PC-9 (cell line): ENCODE results near the gene HES7. TPM values are rescaled to one million over a fixed set of nuclear protein-coding genes. Genes with fewer than 3 reads are reported as not detected.

Source experiments
- BruUV-seq: library from RNA; stranded (reverse); fragments of 400-500 nt; replicated peaks from 2 replicates; lab custom pipeline; 2021; lab: Mats Ljungman, UMichigan
- CTCF ChIA-PET: fragments of 300-600 bp; sonication (Branson Sonifier 250); formaldehyde crosslinking; loops from one replicate; lab custom pipeline; 2022; ENCODE audit warnings: antibody characterized with exemption; lab: Charles Lee
- POLR2A ChIA-PET: fragments of 300-600 bp; sonication (Branson Sonifier 250); formaldehyde crosslinking; loops from one replicate; lab custom pipeline; 2022; ENCODE audit warnings: antibody characterized with exemption; ENCODE audit not compliant: unreplicated experiment; lab: Charles Lee
- DNase-seq, 2 experiments: peaks; one replicate each; pipeline versions ENCODE4 v3.0.0 to v3.0.0-alpha.2; 2015 to 2022; ENCODE audit warnings: mixed read lengths in 1 of 2
- H2AFZ ChIP-seq: fragments of 200-600 bp; sonication (generic); 2 replicates; pipeline ENCODE4 v1.8.1; 2017; ENCODE audit warnings: antibody characterized with exemption
- H3F3A ChIP-seq: fragments of 200-600 bp; sonication (generic); 2 replicates; pipeline ENCODE4 v1.8.1; 2017; ENCODE audit warnings: antibody characterized with exemption, mild to moderate bottlenecking, low read depth; ENCODE audit not compliant: insufficient read depth
- H3K27ac ChIP-seq: fragments of 200-600 bp; sonication (generic); 2 replicates; pipeline ENCODE4 v1.6.1; 2016; ENCODE audit warnings: mixed run types
- H3K27me3 ChIP-seq: fragments of 200-600 bp; sonication (generic); 2 replicates; pipeline ENCODE4 v1.6.1; 2016; ENCODE audit warnings: low read depth, mixed run types; ENCODE audit not compliant: insufficient read depth
- H3K36me3 ChIP-seq: fragments of 200-600 bp; sonication (generic); 2 replicates; pipeline ENCODE4 v1.6.1; 2016; ENCODE audit warnings: low read depth, mixed run types
- H3K4me1 ChIP-seq: fragments of 200-600 bp; sonication (generic); replicated peaks from 2 replicates; pipeline ENCODE4 v1.6.1; 2016; ENCODE audit warnings: mixed run types; ENCODE audit not compliant: insufficient read depth
- H3K4me2 ChIP-seq: fragments of 200-600 bp; sonication (generic); 2 replicates; pipeline ENCODE4 v1.6.1; 2017; ENCODE audit warnings: mixed run types
- H3K4me3 ChIP-seq: fragments of 200-600 bp; sonication (generic); 2 replicates; pipeline ENCODE4 v1.6.1; 2016; ENCODE audit warnings: mixed run types
- H3K79me2 ChIP-seq: fragments of 200-600 bp; sonication (generic); 2 replicates; pipeline ENCODE4 v1.6.1; 2017; ENCODE audit warnings: low read depth, mixed run types
- H3K9me2 ChIP-seq: fragments of 200-600 bp; sonication (generic); 2 replicates; pipeline ENCODE4 v1.8.1; 2017; ENCODE audit warnings: mild to moderate bottlenecking; ENCODE audit not compliant: insufficient read depth
- H3K9me3 ChIP-seq: fragments of 200-600 bp; sonication (generic); 2 replicates; pipeline ENCODE4 v1.8.1; 2016; ENCODE audit warnings: low read depth; ENCODE audit not compliant: insufficient read depth
- H4K20me1 ChIP-seq: fragments of 200-600 bp; sonication (generic); 2 replicates; pipeline ENCODE4 v1.8.1; 2017; ENCODE audit not compliant: insufficient read depth
- CTCF ChIP-seq: fragments of 200-600 bp; sonication (generic); conservative IDR thresholded peaks from 2 replicates; pipeline ENCODE4 v1.6.1; 2017; ENCODE audit warnings: mixed run types, antibody characterized with exemption, mild to moderate bottlenecking, moderate library complexity
- EZH2 ChIP-seq: fragments of 200-600 bp; sonication (generic); IDR thresholded peaks from 2 replicates; pipeline ENCODE4 v1.8.0; 2017; ENCODE audit warnings: antibody characterized with exemption, low read depth
- intact Hi-C: fragments of 100-400 bp; cut with micrococcal nuclease; formaldehyde crosslinking; loops from one replicate; pipeline ENCODE4 v1.10.0; 2022; ENCODE audit not compliant: unreplicated experiment
- total RNA-seq: library from RNA; stranded (reverse); gene quantifications from 2 replicates; pipeline ENCODE4 v1.2.3, GENCODE V29; 2021

Gene HES7
- total RNA-seq, 1 experiment from 2014 or later: 2.6 TPM

- intact Hi-C loops: no loop called here
- Histone ChIP-seq H3K9me3 (no peaks in the 10 kb centered on the region), H3K36me3 (no peaks in the 10 kb centered on the region), H3K9me2 (no peaks in the 10 kb centered on the region), H3K27me3 (no peaks in the 10 kb centered on the region), H3K4me3 (no peak overlapping the region), H3K4me1 (no peaks in the 10 kb centered on the region), H3K79me2 (no peaks in the 10 kb centered on the region), H3F3A (peaks cover 7% of the 10 kb centered on the region; the same call in 1 of the 2 replicates), H2AFZ (no peak overlapping the region), H3K4me2 (no peak overlapping the region), H4K20me1 (no peaks in the 10 kb centered on the region), H3K27ac (no peak overlapping the region)
- BruUV-seq: no TSS peak
- POLR2A ChIA-PET: no interaction called here
- CTCF ChIA-PET: no interaction called here
- no peak for DNase-seq
- TF ChIP-seq CTCF (no peak), EZH2 (no peak)
These were observed 19.1 kb upstream of the HES7 start for GRCh38 chr17:8142887-8143580.

GRCh38 chr17:8142158-8142886 lies 18.4 kb upstream of the HES7 start:
- Histone ChIP-seq H3K27me3 (no peaks in the 10 kb centered on the region), H3K79me2 (no peaks in the 10 kb centered on the region), H3K9me2 (no peaks in the 10 kb centered on the region), H3K4me2 (no peak overlapping the region), H3K4me1 (peaks cover 6% of the 10 kb centered on the region; the same call in 1 of the 2 replicates), H3K27ac (no peak overlapping the region), H4K20me1 (no peaks in the 10 kb centered on the region), H3F3A (peaks cover 12% of the 10 kb centered on the region; the same call in 1 of the 2 replicates), H3K9me3 (no peaks in the 10 kb centered on the region), H3K36me3 (no peaks in the 10 kb centered on the region), H2AFZ (no peak overlapping the region), H3K4me3 (no peak overlapping the region)
- intact Hi-C loops: no loop called here
- BruUV-seq: no TSS peak
- CTCF ChIA-PET: no interaction called here
- TF ChIP-seq EZH2 (no peak), CTCF (no peak)
- DNase-seq: no peak
- POLR2A ChIA-PET: no interaction called here

- peaks cover 12% of the 10 kb centered on the region; the same call in 1 of the 2 replicates for H3F3A ChIP-seq
- ChIA-PET POLR2A (no interaction called here), CTCF (no interaction called here)
- H2AFZ ChIP-seq: no peak overlapping the region
- H3K9me2 ChIP-seq: no peaks in the 10 kb centered on the region
- TF ChIP-seq CTCF (no peak), EZH2 (no peak)
- no peak overlapping the region for H3K4me3 ChIP-seq
- intact Hi-C loops: no loop called here
- H3K4me1 ChIP-seq: peaks cover 8% of the 10 kb centered on the region; the same call in 1 of the 2 replicates
- no peaks in the 10 kb centered on the region for H3K27me3 ChIP-seq
- no peak overlapping the region for H3K27ac ChIP-seq
- no peaks in the 10 kb centered on the region for H3K9me3 ChIP-seq
- H3K79me2 ChIP-seq: no peaks in the 10 kb centered on the region
- no peaks in the 10 kb centered on the region for H4K20me1 ChIP-seq
- BruUV-seq: no TSS peak
- no peak for DNase-seq
- no peak overlapping the region for H3K4me2 ChIP-seq
- no peaks in the 10 kb centered on the region for H3K36me3 ChIP-seq
These were observed 17.8 kb upstream of the HES7 start for GRCh38 chr17:8141741-8142140.
